Midbrain (tissue), 1 donor: ENCODE data around the gene HOOK2.

Experiments used
- DNase-seq: peaks from one replicate; lab custom pipeline; 2025; lab: John Stamatoyannopoulos, UW

The HOOK2 gene

GRCh38 chr19:12793290-12794195 lies 18.2 kb upstream of the HOOK2 start:
- peak; percentile 94 for DNase-seq

DNA sequence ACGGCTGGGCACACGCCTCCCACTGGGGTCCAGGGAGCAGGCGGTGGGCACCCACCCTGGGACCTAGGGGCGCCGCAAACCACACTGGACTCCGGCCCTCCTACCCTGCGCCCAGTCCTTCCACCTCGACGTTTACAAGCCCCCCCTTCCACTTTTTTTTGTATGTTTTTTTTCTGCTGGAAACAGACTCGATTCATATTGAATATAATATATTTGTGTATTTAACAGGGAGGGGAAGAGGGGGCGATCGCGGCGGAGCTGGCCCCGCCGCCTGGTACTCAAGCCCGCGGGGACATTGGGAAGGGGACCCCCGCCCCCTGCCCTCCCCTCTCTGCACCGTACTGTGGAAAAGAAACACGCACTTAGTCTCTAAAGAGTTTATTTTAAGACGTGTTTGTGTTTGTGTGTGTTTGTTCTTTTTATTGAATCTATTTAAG lies 17.5 kb upstream of the HOOK2 start:
- no peak for DNase-seq

DNA sequence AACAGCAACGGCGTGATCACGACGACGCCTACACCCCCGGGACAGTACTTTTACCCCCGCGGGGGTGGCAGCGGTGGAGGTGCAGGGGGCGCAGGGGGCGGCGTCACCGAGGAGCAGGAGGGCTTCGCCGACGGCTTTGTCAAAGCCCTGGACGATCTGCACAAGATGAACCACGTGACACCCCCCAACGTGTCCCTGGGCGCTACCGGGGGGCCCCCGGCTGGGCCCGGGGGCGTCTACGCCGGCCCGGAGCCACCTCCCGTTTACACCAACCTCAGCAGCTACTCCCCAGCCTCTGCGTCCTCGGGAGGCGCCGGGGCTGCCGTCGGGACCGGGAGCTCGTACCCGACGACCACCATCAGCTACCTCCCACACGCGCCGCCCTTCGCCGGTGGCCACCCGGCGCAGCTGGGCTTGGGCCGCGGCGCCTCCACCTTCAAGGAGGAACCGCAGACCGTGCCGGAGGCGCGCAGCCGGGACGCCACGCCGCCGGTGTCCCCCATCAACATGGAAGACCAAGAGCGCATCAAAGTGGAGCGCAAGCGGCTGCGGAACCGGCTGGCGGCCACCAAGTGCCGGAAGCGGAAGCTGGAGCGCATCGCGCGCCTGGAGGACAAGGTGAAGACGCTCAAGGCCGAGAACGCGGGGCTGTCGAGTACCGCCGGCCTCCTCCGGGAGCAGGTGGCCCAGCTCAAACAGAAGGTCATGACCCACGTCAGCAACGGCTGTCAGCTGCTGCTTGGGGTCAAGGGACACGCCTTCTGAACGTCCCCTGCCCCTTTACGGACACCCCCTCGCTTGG lies 16.9 kb upstream of the HOOK2 start:
- no peak for DNase-seq

- DNase-seq = peak; percentile 98
Observed at GRCh38 chr19:12791345-12792050, 16.1 kb upstream of the HOOK2 start, which contains the start of gene JUNB. Gene JUNB (plus strand): TSS chr19:12791486. CDS start chr19:12791772, 286 bp downstream.

GRCh38 chr19:12790628-12791344 lies 15.4 kb upstream of the HOOK2 start:
- no peak for DNase-seq

DNA sequence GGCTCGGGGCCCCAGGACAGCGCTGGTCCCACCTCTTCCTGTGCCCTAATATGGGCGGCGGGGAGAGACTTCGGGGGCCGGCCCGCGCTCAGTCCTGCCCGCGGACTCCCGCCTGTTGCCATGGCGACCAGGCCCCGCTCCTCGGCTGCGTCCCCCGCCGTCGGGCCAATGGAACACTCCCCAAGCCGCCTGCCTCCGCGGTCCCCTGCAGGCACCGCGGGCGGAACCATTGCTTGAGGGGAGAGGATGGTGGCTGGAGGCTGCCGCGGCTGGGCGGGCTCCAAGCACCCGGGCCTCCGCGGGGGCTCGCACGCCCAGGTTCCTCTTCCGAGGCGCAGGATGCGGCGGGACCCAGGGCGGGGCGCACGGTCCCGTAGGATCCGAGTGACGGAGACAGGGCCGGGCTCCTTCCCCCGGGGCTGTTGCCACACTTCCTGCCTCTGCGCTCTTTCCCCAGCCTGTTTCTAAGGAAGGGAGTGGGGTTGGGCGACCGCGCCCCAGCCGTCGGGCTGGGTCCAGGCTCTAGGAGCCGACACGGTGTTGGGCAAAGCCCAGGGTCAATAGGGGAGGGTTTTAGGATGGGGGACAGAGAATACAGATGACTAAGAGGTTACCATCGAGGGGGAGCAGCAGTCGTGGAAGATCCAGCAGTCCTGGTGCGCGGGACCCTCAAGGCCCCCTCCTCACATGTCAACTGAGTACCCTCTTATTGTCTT lies 14.7 kb upstream of the HOOK2 start:
- DNase-seq = peak; percentile 92

GRCh38 chr19:12789098-12789903 lies 13.9 kb upstream of the HOOK2 start:
- DNase-seq = no peak

DNA sequence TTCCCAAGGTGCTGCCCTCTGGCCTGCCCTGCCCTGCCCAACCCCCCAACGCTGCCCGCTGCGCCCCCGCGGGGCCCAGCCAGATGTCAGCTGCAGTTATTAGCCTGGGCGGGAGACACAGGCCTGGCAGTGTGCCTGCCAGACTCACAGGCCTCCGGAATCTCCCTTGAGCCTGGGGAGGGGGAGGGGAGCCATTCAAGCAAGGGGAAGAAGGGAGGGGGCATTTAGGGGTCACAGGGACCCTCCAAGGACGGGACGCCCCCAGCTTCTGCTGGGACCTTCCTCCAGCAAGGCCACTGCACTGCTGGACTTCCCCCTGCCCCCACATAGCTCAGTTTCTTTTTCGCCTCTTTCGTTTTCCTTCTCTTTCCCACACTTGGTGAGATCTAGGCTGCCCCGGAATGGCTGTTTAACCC lies 13.3 kb upstream of the HOOK2 start:
- no peak for DNase-seq

DNA sequence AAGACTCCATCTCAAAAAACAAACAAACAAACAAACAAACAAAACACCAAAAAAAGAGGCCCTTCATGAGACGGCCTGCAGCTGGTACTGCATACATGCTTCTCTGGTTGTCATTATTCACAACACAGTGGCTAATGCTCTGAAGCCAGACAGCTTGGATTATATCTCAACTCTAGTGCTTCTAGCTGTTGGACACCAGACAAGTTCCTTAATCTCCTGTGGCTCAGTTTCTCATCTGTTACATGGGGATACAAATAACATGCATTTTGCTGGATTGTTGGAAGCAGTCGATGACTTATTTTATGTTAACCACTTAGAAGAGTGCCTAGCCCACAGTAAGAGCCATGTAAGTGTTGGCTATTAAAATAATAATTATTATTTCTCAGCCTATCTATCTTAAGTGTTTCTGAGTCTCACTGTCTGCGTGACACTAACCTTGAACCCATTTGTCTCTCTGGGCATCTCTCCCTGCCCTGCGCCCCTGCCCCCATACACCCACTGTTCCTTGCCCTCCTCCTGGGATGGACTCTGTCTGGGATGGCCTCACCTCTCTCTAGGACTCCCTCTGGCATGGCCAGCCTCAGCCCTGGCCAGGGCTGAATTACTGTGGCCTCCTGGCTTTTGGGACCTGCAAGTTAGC lies 12.8 kb upstream of the HOOK2 start:
- no peak for DNase-seq

- no peak for DNase-seq
Observed at GRCh38 chr19:12787458-12787857, 12.1 kb upstream of the HOOK2 start.

- no peak for DNase-seq
Observed at GRCh38 chr19:12786952-12787351, 11.6 kb upstream of the HOOK2 start.

DNA sequence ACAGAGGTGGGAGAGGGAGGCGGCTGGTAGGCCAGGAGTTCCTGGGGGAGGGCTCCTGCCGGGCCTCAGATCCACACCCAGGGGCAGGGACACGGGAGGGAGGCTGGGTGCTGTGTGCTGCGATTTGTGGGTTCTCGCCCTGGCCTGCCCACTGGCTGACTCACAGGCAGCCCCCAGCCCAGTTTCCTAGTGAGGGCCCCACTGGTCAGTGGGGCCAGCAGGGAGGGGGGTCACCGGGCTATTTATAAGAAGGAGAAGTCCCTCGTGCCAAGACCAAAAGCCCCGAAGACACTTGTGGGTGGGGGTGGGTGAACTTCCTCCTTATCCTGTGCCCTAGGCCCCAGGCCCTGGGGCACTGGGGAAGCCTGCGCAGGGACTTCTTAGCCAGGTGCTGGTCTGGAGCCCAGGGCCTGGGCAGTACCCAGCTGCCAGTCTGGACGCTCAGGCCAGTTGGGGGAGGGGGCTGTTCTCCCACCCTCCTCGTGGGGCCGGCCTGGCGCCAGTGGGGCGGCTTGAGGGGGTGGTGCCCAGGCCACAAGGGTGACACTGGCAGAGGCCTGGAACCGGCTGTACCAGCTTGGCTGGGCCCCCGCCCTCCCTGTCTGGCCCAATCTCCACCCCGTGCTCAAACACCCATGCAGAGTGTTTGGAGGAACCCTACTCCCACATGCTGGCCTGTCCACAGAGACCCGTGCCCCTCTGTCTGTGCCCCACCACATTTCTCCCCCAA lies 11.0 kb upstream of the HOOK2 start:
- DNase-seq = peak; percentile 68

GRCh38 chr19:12785431-12786031 lies 10.2 kb upstream of the HOOK2 start:
- DNase-seq = no peak

DNA sequence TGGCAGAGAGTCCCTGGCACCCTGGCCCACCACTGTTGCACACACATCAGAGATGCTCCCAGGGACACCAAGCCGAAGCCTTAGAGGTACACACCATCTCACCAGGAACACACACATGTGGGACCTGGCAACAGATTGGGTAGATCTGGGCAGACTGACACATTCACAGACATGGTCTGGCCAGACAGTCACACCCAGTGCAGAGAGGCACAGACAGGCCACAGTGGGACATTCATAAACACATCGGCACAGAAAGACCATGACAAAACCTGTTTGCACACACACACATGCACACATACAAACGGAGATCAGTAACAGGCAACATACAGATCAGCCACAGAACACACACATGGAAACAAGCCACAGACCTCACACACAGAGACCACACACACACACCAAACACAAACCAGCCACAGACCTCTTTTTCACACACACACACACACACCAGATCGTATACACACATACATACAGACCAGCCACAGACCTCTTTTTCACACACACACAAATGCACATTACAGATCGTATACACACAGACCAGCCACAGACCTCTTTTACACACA lies 9.6 kb upstream of the HOOK2 start:
- no peak for DNase-seq

DNA sequence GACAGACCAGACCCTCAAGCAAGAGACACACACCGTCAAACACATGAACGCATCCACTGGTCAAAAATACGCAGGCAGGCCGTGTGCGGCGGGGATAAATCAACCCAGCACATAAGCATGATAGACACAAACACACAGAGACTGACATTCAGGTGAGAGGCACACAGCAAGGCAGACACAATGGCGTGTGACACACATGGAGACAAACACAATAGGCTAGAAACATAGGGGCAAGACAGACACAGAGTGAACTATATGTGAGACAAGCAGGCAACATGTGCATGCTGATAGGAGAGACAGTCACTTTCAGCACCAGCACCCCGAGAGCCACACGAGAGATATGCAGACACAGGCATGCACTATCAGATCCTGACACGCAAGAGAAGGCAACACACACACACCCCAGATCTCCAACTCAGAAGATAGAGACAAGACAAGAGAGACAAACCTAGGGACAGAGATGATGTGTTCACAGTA lies 9.1 kb upstream of the HOOK2 start:
- DNase-seq = no peak

DNA sequence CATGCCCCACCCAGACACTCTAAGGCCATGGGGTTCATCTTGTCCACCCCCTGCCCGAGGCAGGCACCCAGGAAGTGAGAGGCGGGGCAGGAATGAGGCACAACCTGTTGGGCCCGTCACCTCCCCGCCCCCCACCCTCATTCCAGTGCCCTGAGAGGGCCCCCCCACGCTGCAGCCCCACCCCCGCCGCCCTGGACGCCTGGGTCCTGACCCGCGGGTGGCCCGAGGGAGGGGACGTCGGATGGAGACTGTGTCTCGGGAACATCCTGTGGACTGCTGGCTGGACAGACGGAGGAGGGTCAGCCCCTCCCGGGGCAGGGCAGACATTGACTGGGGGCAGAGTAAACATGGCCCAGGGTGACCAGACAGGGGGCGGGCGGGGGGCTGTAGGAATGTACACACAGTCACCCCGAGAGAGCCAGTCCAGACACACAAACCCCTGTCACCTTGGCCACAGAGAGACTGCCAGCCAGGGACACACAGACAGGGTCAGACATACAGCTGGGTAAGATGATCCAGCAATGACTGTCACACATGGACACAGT lies 8.6 kb upstream of the HOOK2 start:
- no peak for DNase-seq

- no peak for DNase-seq
Observed at GRCh38 chr19:12783291-12783848, 8.0 kb upstream of the HOOK2 start.
